GM19463 (cell line): ENCODE results near the gene CCDC12.

ENCODE experiments used
- ATAC-seq: cut with Tn5 transposase; IDR thresholded peaks from one replicate; pipeline ENCODE4 v1.9.1; 2021; ENCODE audit warnings: mild to moderate bottlenecking, moderate library complexity; ENCODE audit not compliant: unreplicated experiment

The CCDC12 gene

GRCh38 chr3:46897829-46898320 lies 78.7 kb downstream of the CCDC12 start:
- no peak for ATAC-seq

GRCh38 chr3:46897031-46897430 lies 79.5 kb downstream of the CCDC12 start:
- ATAC-seq, result no peak

- ATAC-seq, result no peak
Observed at GRCh38 chr3:46896386-46896785, 80.2 kb downstream of the CCDC12 start.

- no peak for ATAC-seq
Observed at GRCh38 chr3:46895761-46896160, 80.8 kb downstream of the CCDC12 start.

GRCh38 chr3:46895204-46895660 lies 81.3 kb downstream of the CCDC12 start:
- no peak for ATAC-seq

- no peak for ATAC-seq
Observed at GRCh38 chr3:46894256-46894655, 82.3 kb downstream of the CCDC12 start.

GRCh38 chr3:46893763-46894162 lies 82.8 kb downstream of the CCDC12 start:
- ATAC-seq, result no peak

- ATAC-seq, result no peak
Observed at GRCh38 chr3:46893146-46893748, 83.3 kb downstream of the CCDC12 start.

GRCh38 chr3:46892285-46893145 lies 84.0 kb downstream of the CCDC12 start:
- ATAC-seq, result no peak

DNA sequence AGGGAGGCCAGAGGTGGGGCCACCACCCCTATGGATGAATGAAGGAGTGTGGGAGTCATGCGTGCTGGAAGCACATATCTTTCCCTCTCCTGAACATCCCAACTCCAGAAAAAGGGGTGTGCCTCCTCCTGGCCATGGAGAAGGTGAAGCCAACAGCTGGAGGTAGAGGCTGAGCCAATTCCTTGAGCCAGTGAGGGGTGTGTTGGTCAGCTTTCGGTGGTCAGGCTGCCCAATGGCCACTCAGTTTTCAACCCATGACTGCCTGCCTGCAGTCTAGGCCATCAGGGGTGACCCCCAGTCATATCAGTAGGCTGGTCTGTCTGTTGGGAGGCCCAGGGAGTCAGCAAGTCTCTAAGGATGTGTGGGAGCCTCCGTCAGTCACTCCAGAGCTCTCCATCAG lies 85.4 kb downstream of the CCDC12 start:
- ATAC-seq, result no peak

GRCh38 chr3:46890132-46890531 lies 86.4 kb downstream of the CCDC12 start:
- no peak for ATAC-seq

GRCh38 chr3:46889381-46890110 lies 87.0 kb downstream of the CCDC12 start:
- no peak for ATAC-seq

GRCh38 chr3:46888705-46889104 lies 87.8 kb downstream of the CCDC12 start:
- ATAC-seq, result no peak

GRCh38 chr3:46887980-46888494 lies 88.5 kb downstream of the CCDC12 start:
- no peak for ATAC-seq

- no peak for ATAC-seq
Observed at GRCh38 chr3:46885612-46886011, 90.9 kb downstream of the CCDC12 start.

DNA sequence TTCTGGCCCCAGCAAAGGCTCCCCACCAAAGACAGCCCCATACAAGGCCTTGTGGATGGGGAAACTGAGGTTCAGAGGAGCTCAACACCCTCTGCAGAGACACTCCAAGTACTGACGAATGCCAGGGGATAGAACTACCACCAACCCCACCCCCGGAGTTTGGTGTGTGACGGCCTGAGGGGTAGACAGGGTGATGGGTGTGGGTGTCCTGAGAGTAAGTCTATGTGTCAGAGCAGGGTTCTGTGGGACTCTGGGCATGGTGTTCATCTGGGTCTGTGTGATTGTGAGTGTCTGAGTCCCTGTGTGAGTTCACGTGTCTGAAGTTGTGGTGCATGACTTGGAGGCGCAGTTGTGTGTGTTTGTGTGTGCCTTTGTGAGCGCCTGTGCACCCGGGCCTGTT lies 91.6 kb downstream of the CCDC12 start:
- ATAC-seq, result no peak

- no peak for ATAC-seq
Observed at GRCh38 chr3:46884427-46884826, 92.1 kb downstream of the CCDC12 start.

DNA sequence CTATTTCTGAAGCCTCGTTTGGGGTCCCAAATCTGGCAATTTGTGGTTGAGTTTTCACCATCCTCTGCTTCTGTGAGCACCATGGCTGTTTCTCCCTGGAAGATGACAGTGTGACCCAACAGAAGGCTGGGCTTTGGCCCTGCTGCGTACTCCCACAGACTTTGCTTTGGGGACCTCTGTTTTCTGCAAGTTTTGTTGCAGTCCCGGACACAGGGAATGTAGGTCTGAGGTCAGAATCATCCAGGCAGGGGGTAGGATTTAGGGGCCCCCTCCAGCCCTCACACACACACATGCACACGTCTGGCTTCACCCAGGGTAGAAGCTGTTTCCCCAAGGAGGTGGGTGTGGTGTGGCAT lies 92.7 kb downstream of the CCDC12 start:
- no peak for ATAC-seq

- no peak for ATAC-seq
Observed at GRCh38 chr3:46883054-46883829, 93.3 kb downstream of the CCDC12 start.

- no peak for ATAC-seq
Observed at GRCh38 chr3:46882377-46883053, 94.0 kb downstream of the CCDC12 start.
